WTC11 (cell line): ENCODE measurements around the gene PSMC1. TPM values are rescaled to one million over a fixed set of nuclear protein-coding genes. Genes with fewer than 3 reads are reported as not detected.

Experiments used
- ATAC-seq: fragments of 200-7000 bp; cut with Tn5 transposase; 2 replicates; pipeline ENCODE4 v1.10.0; 2021; ENCODE audit warnings: mild to moderate bottlenecking, moderate library complexity
- CTCF ChIA-PET: fragments of 300-600 bp; sonication (Branson Sonifier 250); formaldehyde crosslinking; loops from one replicate; lab custom pipeline; 2021; ENCODE audit warnings: antibody characterized with exemption; lab: Charles Lee
- POLR2A ChIA-PET: fragments of 350-600 bp; sonication (Branson Sonifier 250); formaldehyde crosslinking; loops from one replicate; lab custom pipeline; 2021; ENCODE audit warnings: antibody characterized with exemption; lab: Charles Lee
- DNase-seq: peaks from one replicate; pipeline ENCODE4 v3.0.0; 2021; ENCODE audit warnings: low spot score
- H3K27ac Mint-ChIP-seq: 2 replicates; pipeline ENCODE4 v1.8.0; 2021; ENCODE audit warnings: mixed read lengths
- H3K27me3 Mint-ChIP-seq: 2 replicates; pipeline ENCODE4 v1.8.0; 2021; ENCODE audit warnings: low read depth, mild to moderate bottlenecking, moderate library complexity, mixed read lengths
- H3K36me3 Mint-ChIP-seq: 2 replicates; pipeline ENCODE4 v1.8.0; 2021; ENCODE audit warnings: mixed read lengths
- H3K4me1 Mint-ChIP-seq: 2 replicates; pipeline ENCODE4 v1.8.0; 2022; ENCODE audit warnings: mixed read lengths
- H3K4me3 Mint-ChIP-seq: 2 replicates; pipeline ENCODE4 v1.8.0; 2021; ENCODE audit warnings: mild to moderate bottlenecking, moderate library complexity, mixed read lengths
- H3K9me3 Mint-ChIP-seq: 2 replicates; pipeline ENCODE4 v1.8.0; 2021; ENCODE audit warnings: mixed read lengths
- EMX1 ChIP-seq: fragments of 250-450 bp; sonication (Bioruptor Pico); IDR thresholded peaks from 2 replicates; pipeline ENCODE4 v1.8.0; 2021; ENCODE audit warnings: mild to moderate bottlenecking
- FOXJ3 ChIP-seq: sonication (generic); formaldehyde crosslinking; IDR thresholded peaks from 2 replicates; pipeline ENCODE4 v1.9.0; 2021; ENCODE audit warnings: missing genetic modification reagents, mild to moderate bottlenecking, borderline replicate concordance
- FOXP1 ChIP-seq: sonication (generic); formaldehyde crosslinking; IDR thresholded peaks from 2 replicates; pipeline ENCODE4 v1.8.0; 2022; ENCODE audit warnings: missing genetic modification reagents, mild to moderate bottlenecking, moderate library complexity, borderline replicate concordance
- GABPB1 ChIP-seq: sonication (generic); formaldehyde crosslinking; IDR thresholded peaks from 2 replicates; pipeline ENCODE4 v1.8.1; 2023; ENCODE audit warnings: mild to moderate bottlenecking, missing genetic modification reagents
- HMGA2 ChIP-seq: fragments of 250-450 bp; sonication (Bioruptor Pico); IDR thresholded peaks from 2 replicates; pipeline ENCODE4 v1.4.0; 2021; ENCODE audit warnings: mild to moderate bottlenecking, moderate library complexity
- IRF2 ChIP-seq: sonication (generic); formaldehyde crosslinking; IDR thresholded peaks from 2 replicates; pipeline ENCODE4 v1.8.0; 2022; ENCODE audit warnings: low read depth, missing genetic modification reagents, borderline replicate concordance
- JAZF1 ChIP-seq: fragments of 250-450 bp; sonication (Bioruptor Pico); IDR thresholded peaks from 2 replicates; pipeline ENCODE4 v1.9.0; 2021; ENCODE audit warnings: moderate library complexity, mild to moderate bottlenecking, inconsistent platforms
- KAT7 ChIP-seq: sonication (generic); formaldehyde crosslinking; IDR thresholded peaks from 2 replicates; pipeline ENCODE4 v1.8.1; 2023; ENCODE audit warnings: missing genetic modification reagents, mild to moderate bottlenecking, borderline replicate concordance
- NFATC4 ChIP-seq: fragments of 250-450 bp; sonication (Bioruptor Pico); IDR thresholded peaks from 2 replicates; pipeline ENCODE4 v1.9.0; 2021; ENCODE audit warnings: mild to moderate bottlenecking
- OVOL2 ChIP-seq: fragments of 250-450 bp; sonication (Bioruptor Pico); IDR thresholded peaks from 2 replicates; pipeline ENCODE4 v1.9.0; 2021; ENCODE audit warnings: mild to moderate bottlenecking, borderline replicate concordance
- ZNF121 ChIP-seq: sonication (generic); formaldehyde crosslinking; IDR thresholded peaks from 2 replicates; pipeline ENCODE4 v1.8.0; 2023; ENCODE audit warnings: missing genetic modification reagents
- ZNF671 ChIP-seq: fragments of 250-450 bp; sonication (Bioruptor Pico); IDR thresholded peaks from 2 replicates; pipeline ENCODE4 v1.8.0; 2021; ENCODE audit warnings: mild to moderate bottlenecking
- total RNA-seq: library from RNA; stranded (reverse); gene quantifications from 3 replicates; pipeline ENCODE4 v1.2.3, GENCODE V29; 2021
- TF ChIP-seq, protein P1 (sequence below): sonication (generic); formaldehyde crosslinking; IDR thresholded peaks from 2 replicates; pipeline ENCODE4 v1.8.1; 2022; ENCODE audit warnings: missing genetic modification reagents, borderline replicate concordance
- TF ChIP-seq, protein P2 (sequence below): sonication (generic); formaldehyde crosslinking; IDR thresholded peaks from 2 replicates; pipeline ENCODE4 v1.8.1; 2023; ENCODE audit warnings: mild to moderate bottlenecking, missing genetic modification reagents, moderate library complexity
- TF ChIP-seq, protein P3 (sequence below): fragments of 250-450 bp; sonication (Bioruptor Pico); IDR thresholded peaks from 2 replicates; pipeline ENCODE4 v1.9.0; 2021; ENCODE audit warnings: mild to moderate bottlenecking
- TF ChIP-seq, protein P4 (sequence below): sonication (generic); formaldehyde crosslinking; conservative IDR thresholded peaks from 2 replicates; pipeline ENCODE4 v1.8.1; 2023; ENCODE audit warnings: mild to moderate bottlenecking, low read depth, missing genetic modification reagents, moderate library complexity
- TF ChIP-seq, protein P5 (sequence below): fragments of 250-450 bp; sonication (Bioruptor Pico); IDR thresholded peaks from 2 replicates; pipeline ENCODE4 v1.9.0; 2021; ENCODE audit warnings: moderate library complexity, mild to moderate bottlenecking, inconsistent platforms, borderline replicate concordance
- TF ChIP-seq, protein P6 (sequence below): fragments of 250-450 bp; sonication (Bioruptor Pico); conservative IDR thresholded peaks from 2 replicates; pipeline ENCODE4 v1.9.0; 2021; ENCODE audit warnings: mild to moderate bottlenecking
- TF ChIP-seq, protein P7 (sequence below): sonication (generic); formaldehyde crosslinking; IDR thresholded peaks from 2 replicates; pipeline ENCODE4 v1.8.1; 2022; ENCODE audit warnings: mild to moderate bottlenecking, moderate library complexity, missing genetic modification reagents

PSMC1 gene
- total RNA-seq, 1 experiment from 2014 or later = 88.9 TPM

DNA sequence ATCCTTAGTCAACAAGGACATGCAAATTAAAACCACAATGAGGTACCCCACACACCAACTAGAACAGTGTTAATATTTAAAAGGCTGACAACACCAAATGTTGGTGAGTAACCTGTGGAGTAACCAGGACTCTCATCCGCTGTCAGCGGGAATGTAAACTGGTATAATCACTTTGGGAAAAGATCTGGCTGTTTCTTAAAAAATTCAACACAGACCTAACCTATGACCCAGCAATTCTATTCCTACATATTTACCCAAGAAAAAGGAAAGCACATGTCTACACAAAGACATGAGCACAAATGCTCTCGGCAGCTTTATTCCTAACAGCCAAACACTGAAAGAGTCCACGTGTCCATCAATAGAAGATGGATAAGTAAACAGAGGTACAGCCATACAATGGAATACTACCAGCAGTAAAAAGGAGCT is 48.8 kb downstream of the PSMC1 start (continued):
- TF ChIP-seq, protein P1, sequence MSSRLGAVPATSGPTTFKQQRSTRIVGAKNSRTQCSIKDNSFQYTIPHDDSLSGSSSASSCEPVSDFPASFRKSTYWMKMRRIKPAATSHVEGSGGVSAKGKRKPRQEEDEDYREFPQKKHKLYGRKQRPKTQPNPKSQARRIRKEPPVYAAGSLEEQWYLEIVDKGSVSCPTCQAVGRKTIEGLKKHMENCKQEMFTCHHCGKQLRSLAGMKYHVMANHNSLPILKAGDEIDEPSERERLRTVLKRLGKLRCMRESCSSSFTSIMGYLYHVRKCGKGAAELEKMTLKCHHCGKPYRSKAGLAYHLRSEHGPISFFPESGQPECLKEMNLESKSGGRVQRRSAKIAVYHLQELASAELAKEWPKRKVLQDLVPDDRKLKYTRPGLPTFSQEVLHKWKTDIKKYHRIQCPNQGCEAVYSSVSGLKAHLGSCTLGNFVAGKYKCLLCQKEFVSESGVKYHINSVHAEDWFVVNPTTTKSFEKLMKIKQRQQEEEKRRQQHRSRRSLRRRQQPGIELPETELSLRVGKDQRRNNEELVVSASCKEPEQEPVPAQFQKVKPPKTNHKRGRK (CRISPR knock-in tag) = no peak
- no peak for TF ChIP-seq NFATC4
- TF ChIP-seq, protein P2, sequence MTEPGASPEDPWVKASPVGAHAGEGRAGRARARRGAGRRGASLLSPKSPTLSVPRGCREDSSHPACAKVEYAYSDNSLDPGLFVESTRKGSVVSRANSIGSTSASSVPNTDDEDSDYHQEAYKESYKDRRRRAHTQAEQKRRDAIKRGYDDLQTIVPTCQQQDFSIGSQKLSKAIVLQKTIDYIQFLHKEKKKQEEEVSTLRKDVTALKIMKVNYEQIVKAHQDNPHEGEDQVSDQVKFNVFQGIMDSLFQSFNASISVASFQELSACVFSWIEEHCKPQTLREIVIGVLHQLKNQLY (CRISPR knock-in tag) = no peak

DNA sequence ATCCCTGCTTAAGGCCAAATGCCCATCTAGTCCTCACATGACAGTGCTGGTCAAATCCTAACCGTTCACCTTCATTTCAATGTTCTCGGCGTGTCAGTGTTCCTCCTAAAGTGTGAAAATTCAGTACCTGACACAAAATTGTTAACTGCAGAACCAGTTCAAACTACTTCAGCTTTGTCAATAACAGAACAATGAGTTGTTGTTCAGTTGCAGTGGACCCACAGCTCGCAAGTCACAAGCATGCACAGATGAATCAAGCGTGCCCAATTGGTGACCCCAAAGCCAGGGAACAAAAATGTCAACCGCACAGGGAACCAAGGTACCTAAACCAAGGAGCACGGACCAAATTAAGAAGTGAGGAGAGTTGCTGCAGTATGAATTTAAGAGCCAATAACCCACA is 52.2 kb downstream of the PSMC1 start:
- H3K27ac Mint-ChIP-seq = peak overlapping the region; percentile 50; the same call in 1 of the 2 replicates
- POLR2A ChIA-PET = no interaction called here

DNA sequence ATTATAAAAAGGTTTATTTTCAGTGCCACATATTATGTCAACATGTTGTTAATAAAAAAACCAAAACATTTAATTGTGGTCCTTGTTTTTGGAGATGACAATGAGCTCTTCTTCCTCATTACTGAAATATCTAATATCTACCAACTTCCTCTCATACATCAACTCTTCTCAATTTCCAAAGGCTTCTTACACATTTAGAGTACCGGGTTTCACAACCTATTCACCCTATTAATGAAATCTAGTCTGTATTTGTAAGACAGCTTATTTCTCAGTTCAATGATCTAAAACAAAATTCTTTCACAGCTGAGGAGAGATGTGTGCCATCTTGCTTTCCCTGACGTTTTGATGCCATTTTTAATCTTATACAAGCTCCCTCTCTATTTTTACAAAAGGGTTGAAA is 60.9 kb downstream of the PSMC1 start:
- Mint-ChIP-seq H3K4me1 (no peaks in the 10 kb centered on the region), H3K27me3 (no peaks in the 10 kb centered on the region), H3K4me3 (no peak overlapping the region)
- CTCF ChIA-PET = no interaction called here
- POLR2A ChIA-PET = no interaction called here
- DNase-seq = no peak
- TF ChIP-seq, protein P3, sequence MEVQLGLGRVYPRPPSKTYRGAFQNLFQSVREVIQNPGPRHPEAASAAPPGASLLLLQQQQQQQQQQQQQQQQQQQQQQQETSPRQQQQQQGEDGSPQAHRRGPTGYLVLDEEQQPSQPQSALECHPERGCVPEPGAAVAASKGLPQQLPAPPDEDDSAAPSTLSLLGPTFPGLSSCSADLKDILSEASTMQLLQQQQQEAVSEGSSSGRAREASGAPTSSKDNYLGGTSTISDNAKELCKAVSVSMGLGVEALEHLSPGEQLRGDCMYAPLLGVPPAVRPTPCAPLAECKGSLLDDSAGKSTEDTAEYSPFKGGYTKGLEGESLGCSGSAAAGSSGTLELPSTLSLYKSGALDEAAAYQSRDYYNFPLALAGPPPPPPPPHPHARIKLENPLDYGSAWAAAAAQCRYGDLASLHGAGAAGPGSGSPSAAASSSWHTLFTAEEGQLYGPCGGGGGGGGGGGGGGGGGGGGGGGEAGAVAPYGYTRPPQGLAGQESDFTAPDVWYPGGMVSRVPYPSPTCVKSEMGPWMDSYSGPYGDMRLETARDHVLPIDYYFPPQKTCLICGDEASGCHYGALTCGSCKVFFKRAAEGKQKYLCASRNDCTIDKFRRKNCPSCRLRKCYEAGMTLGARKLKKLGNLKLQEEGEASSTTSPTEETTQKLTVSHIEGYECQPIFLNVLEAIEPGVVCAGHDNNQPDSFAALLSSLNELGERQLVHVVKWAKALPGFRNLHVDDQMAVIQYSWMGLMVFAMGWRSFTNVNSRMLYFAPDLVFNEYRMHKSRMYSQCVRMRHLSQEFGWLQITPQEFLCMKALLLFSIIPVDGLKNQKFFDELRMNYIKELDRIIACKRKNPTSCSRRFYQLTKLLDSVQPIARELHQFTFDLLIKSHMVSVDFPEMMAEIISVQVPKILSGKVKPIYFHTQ (CRISPR knock-in tag) = no peak
- TF ChIP-seq ZNF671 (CRISPR knock-in tag) (no peak), FOXJ3 (CRISPR knock-in tag) (no peak), FOXP1 (CRISPR knock-in tag) (no peak), GABPB1 (CRISPR knock-in tag) (no peak), EMX1 (no peak), IRF2 (CRISPR knock-in tag) (no peak), ZNF121 (CRISPR knock-in tag) (no peak)
- TF ChIP-seq, protein P4, sequence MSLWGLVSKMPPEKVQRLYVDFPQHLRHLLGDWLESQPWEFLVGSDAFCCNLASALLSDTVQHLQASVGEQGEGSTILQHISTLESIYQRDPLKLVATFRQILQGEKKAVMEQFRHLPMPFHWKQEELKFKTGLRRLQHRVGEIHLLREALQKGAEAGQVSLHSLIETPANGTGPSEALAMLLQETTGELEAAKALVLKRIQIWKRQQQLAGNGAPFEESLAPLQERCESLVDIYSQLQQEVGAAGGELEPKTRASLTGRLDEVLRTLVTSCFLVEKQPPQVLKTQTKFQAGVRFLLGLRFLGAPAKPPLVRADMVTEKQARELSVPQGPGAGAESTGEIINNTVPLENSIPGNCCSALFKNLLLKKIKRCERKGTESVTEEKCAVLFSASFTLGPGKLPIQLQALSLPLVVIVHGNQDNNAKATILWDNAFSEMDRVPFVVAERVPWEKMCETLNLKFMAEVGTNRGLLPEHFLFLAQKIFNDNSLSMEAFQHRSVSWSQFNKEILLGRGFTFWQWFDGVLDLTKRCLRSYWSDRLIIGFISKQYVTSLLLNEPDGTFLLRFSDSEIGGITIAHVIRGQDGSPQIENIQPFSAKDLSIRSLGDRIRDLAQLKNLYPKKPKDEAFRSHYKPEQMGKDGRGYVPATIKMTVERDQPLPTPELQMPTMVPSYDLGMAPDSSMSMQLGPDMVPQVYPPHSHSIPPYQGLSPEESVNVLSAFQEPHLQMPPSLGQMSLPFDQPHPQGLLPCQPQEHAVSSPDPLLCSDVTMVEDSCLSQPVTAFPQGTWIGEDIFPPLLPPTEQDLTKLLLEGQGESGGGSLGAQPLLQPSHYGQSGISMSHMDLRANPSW (CRISPR knock-in tag) = no peak
- TF ChIP-seq, protein P5, sequence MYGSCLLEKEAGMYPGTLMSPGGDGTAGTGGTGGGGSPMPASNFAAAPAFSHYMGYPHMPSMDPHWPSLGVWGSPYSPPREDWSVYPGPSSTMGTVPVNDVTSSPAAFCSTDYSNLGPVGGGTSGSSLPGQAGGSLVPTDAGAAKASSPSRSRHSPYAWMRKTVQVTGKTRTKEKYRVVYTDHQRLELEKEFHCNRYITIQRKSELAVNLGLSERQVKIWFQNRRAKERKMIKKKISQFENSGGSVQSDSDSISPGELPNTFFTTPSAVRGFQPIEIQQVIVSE (CRISPR knock-in tag) = no peak
- TF ChIP-seq, protein P6, sequence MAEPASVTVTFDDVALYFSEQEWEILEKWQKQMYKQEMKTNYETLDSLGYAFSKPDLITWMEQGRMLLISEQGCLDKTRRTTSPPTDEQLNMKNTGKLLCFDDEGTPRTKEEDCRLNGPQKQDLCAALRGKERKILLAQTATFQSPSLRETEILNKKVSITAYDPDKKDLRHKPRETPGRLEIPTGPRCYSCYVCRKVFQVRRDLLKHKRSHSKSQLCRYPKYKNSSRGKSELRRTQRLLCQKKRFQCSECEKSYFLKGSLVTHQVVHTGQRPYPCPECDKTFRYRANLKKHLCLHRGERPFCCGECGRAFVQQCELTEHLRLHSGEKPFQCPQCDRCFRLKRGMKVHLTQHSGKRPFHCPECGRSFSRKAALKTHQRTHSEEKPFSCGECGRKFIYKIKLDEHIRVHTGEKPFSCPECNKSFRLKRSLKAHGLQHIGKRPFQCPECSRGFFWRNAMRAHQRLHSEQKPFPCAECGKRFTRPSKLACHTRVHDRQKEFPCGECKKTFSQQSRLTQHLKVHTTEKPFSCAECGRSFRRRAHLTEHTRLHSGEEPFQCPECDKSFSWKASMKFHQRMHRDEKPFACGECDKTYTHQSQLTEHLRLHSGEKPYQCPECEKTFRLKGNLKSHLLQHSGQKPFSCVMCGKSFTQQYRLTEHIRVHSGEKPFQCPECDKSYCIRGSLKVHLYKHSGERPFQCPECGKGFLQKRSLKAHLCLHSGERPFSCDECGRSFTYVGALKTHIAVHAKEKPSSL = no peak
- TF ChIP-seq, all 79 proteins: peak for 0
- Mint-ChIP-seq H3K9me3 (no peaks in the 10 kb centered on the region), H3K36me3 (peaks cover 26% of the 10 kb centered on the region), H3K27ac (no peak overlapping the region)
- ATAC-seq = no peak

More for the DNA sequence above, 52.2 kb downstream of the PSMC1 start:
- ATAC-seq (no peak), DNase-seq (no peak)
- CTCF ChIA-PET = interaction anchor here (0.7 to 1.3 kb wide), 3 partner anchors 19 to 31 kb away, joined by 5 to 10 read pairs (median 8); no protein-coding TSS in a partner anchor
- Mint-ChIP-seq H3K36me3 (peaks cover 22% of the 10 kb centered on the region), H3K4me3 (no peak overlapping the region), H3K27me3 (no peaks in the 10 kb centered on the region), H3K9me3 (no peaks in the 10 kb centered on the region), H3K4me1 (peaks cover 23% of the 10 kb centered on the region)
- no peak for TF ChIP-seq HMGA2
- TF ChIP-seq JAZF1 = no peak
- TF ChIP-seq IRF2 (CRISPR knock-in tag) = no peak
- TF ChIP-seq OVOL2 (CRISPR knock-in tag) = no peak
- TF ChIP-seq, protein P7, sequence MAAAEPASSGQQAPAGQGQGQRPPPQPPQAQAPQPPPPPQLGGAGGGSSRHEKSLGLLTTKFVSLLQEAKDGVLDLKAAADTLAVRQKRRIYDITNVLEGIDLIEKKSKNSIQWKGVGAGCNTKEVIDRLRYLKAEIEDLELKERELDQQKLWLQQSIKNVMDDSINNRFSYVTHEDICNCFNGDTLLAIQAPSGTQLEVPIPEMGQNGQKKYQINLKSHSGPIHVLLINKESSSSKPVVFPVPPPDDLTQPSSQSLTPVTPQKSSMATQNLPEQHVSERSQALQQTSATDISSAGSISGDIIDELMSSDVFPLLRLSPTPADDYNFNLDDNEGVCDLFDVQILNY (CRISPR knock-in tag) = no peak
- TF ChIP-seq KAT7 = no peak
